ENCODE measurements around the gene SERPINB7. TPM values are rescaled to one million over a fixed set of nuclear protein-coding genes. Genes with fewer than 3 reads are reported as not detected.

Gene SERPINB7
- total RNA-seq, 1 experiment from 2014 or later: not detected

GRCh38 chr18:63829886-63830285, 54.7 kb downstream of the SERPINB7 start:
- Histone ChIP-seq H2BK120ac (ENCODE audit: low read depth, low read length, poor library complexity, severe bottlenecking) (no peak overlapping the region), H3K9ac (ENCODE audit: extremely low read depth, insufficient read length, low read length) (no peak overlapping the region), H3K18ac (ENCODE audit: insufficient read length, low read depth, low read length) (no peak overlapping the region), H3K4me1 (ENCODE audit: insufficient read depth, low read length) (no peaks in the 10 kb centered on the region), H4K91ac (ENCODE audit: insufficient read length, low read depth, low read length) (no peak overlapping the region), H4K20me1 (ENCODE audit: control insufficient read depth, insufficient read depth, insufficient read length) (no peaks in the 10 kb centered on the region), H3K56ac (ENCODE audit: insufficient read length, low read depth, low read length) (no peak overlapping the region), H3K79me1 (ENCODE audit: insufficient read depth, low read depth, low read length, poor library complexity, severe bottlenecking) (no peaks in the 10 kb centered on the region), H3K23me2 (ENCODE audit: insufficient read length, low read depth, low read length, poor library complexity, severe bottlenecking) (no peaks in the 10 kb centered on the region), H3K9me3 (ENCODE audit: control insufficient read depth, low read depth, low read length) (no peaks in the 10 kb centered on the region), H3K4ac (ENCODE audit: low read depth, low read length) (no peak overlapping the region), H2BK20ac (ENCODE audit: low read depth, low read length, poor library complexity, severe bottlenecking) (no peak overlapping the region), H2BK12ac (ENCODE audit: insufficient read length, low read depth, low read length) (no peak overlapping the region), H4K5ac (ENCODE audit: insufficient read length, low read depth, low read length) (no peak overlapping the region), H3K4me2 (ENCODE audit: insufficient read depth, insufficient read length, low read length) (no peak overlapping the region), H3K23ac (ENCODE audit: insufficient read length, low read depth, low read length) (no peak overlapping the region), H4K8ac (replicated peaks; ENCODE audit: insufficient read length, low read depth, low read length) (no peak overlapping the region), H3K14ac (ENCODE audit: insufficient read depth, low read length) (no peak overlapping the region), H2AFZ (ENCODE audit: low read length) (no peak overlapping the region), H3K79me2 (ENCODE audit: insufficient read depth, low read length) (no peaks in the 10 kb centered on the region), H2BK5ac (ENCODE audit: insufficient read length, low read length) (no peak overlapping the region), H3K27me3 (ENCODE audit: insufficient read depth, low read length) (no peaks in the 10 kb centered on the region), H3T11ph (ENCODE audit: low read length) (no peak overlapping the region), H2BK15ac (ENCODE audit: low read depth, low read length) (no peak overlapping the region), H2AK5ac (ENCODE audit: insufficient read length, low read length) (no peak overlapping the region), H3K27ac (ENCODE audit: insufficient read length, low read depth, low read length) (no peak overlapping the region)
- no peak for TF ChIP-seq CTCF (conservative IDR thresholded peaks at IDR 0.05)
- H3K27ac Mint-ChIP-seq: no peak overlapping the region
- H3K4me1 Mint-ChIP-seq: peaks cover 2 to 4% of the 10 kb centered on the region in 2 experiments; a peak in 2 of 4 replicates
- no peaks in the 10 kb centered on the region for H3K9me3 Mint-ChIP-seq
- no peak overlapping the region for H3K4me3 Mint-ChIP-seq
- H3K36me3 Mint-ChIP-seq (ENCODE audit: insufficient read depth in 1 of 3, low read depth in 3 of 3): no peaks in the 10 kb centered on the region
- no peaks in the 10 kb centered on the region for H3K27me3 Mint-ChIP-seq (ENCODE audit: low read depth)
- DNase-seq: no peak

Data from H9 (cell line).